ENCODE data around the gene TAF5L.
A peak's percentile ranks its signal among the peaks of the same experiment; 100 is the strongest.
"Not testable (repeated sequence)": the region's sequence is repeated elsewhere in the genome, so short reads cannot be mapped to it uniquely, and the experiment has no call there.

TAF5L gene

GRCh38 chr1:229563701-229564100, 62.2 kb downstream of the TAF5L start:
- no peak for DNase-seq

- no peak for DNase-seq
These were observed 62.7 kb downstream of the TAF5L start for GRCh38 chr1:229563241-229563640.

- no peak for DNase-seq
These were observed 63.2 kb downstream of the TAF5L start for GRCh38 chr1:229562686-229563085.

- DNase-seq, result no peak
These were observed 64.8 kb downstream of the TAF5L start for GRCh38 chr1:229561141-229561540.

GRCh38 chr1:229560124-229560523, 65.8 kb downstream of the TAF5L start:
- not testable (repeated sequence) for DNase-seq

- not testable (repeated sequence) for DNase-seq
These were observed 66.6 kb downstream of the TAF5L start for GRCh38 chr1:229559336-229559801.

- DNase-seq, result peak; percentile 99
These were observed 67.2 kb downstream of the TAF5L start, which contains the start of gene ABCB10 for GRCh38 chr1:229558460-229559335. Gene ABCB10 (minus strand): TSS chr1:229558707. CDS start chr1:229558652, 55 bp downstream.

- peak; percentile 44 for DNase-seq
These were observed 68.0 kb downstream of the TAF5L start for GRCh38 chr1:229557913-229558414.

GRCh38 chr1:229557200-229557850, 68.6 kb downstream of the TAF5L start:
- no peak for DNase-seq

GRCh38 chr1:229554886-229555621, 70.9 kb downstream of the TAF5L start:
- DNase-seq, result no peak

GRCh38 chr1:229553621-229554130, 72.2 kb downstream of the TAF5L start:
- no peak for DNase-seq

- DNase-seq, result no peak
These were observed 73.2 kb downstream of the TAF5L start for GRCh38 chr1:229552732-229553131.

GRCh38 chr1:229550812-229551567, 74.9 kb downstream of the TAF5L start:
- DNase-seq, result no peak

GRCh38 chr1:229547542-229547941, 78.4 kb downstream of the TAF5L start:
- no peak for DNase-seq

GRCh38 chr1:229544587-229544986, 81.3 kb downstream of the TAF5L start:
- DNase-seq, result no peak

All from right hindlimb (tissue), 1 donor.